ENCODE measurements around the gene APH1A.
"Not testable (repeated sequence)": the region's sequence is repeated elsewhere in the genome, so short reads cannot be mapped to it uniquely, and the experiment has no call there.

APH1A gene

GRCh38 chr1:150309758-150310508 lies 41.1 kb upstream of the APH1A start:
- Histone ChIP-seq H3K4me1 (ENCODE audit: insufficient read depth, low read length, severe bottlenecking) (peaks cover 12% of the 10 kb centered on the region), H3K9me2 (ENCODE audit: low read depth, low read length) (no peaks in the 10 kb centered on the region), H3K27me3 (ENCODE audit: insufficient read depth, low read length) (no peaks in the 10 kb centered on the region), H2AFZ (ENCODE audit: low read length) (no peak overlapping the region), H3K4me2 (ENCODE audit: low read length) (no peak overlapping the region), H3K79me2 (ENCODE audit: insufficient read depth, low read length) (no peaks in the 10 kb centered on the region), H4K20me1 (ENCODE audit: insufficient read depth, low read length) (no peaks in the 10 kb centered on the region), H3K4me3 (ENCODE audit: low read depth, low read length, poor library complexity, severe bottlenecking) (no peak overlapping the region), H3K9me3 (ENCODE audit: low read length) (no peaks in the 10 kb centered on the region), H3K27ac (ENCODE audit: low read depth, low read length, poor library complexity, severe bottlenecking) (no peak overlapping the region), H3F3A (ENCODE audit: insufficient read depth, low read length) (peaks cover 5% of the 10 kb centered on the region), H3K36me3 (ENCODE audit: insufficient read depth, low read length) (peaks cover 18% of the 10 kb centered on the region), H3K9ac (ENCODE audit: low read length) (no peak overlapping the region)
- TF ChIP-seq CTCF (IDR thresholded peaks at IDR 0.05; ENCODE audit: low read length) (no peak), EZH2 (IDR thresholded peaks at IDR 0.05; ENCODE audit: borderline replicate concordance, low read length) (no peak)

GRCh38 chr1:150308585-150308984 lies 39.8 kb upstream of the APH1A start:
- not testable (repeated sequence) for H3K27me3 ChIP-seq (ENCODE audit: insufficient read depth, low read length); H3F3A ChIP-seq (ENCODE audit: insufficient read depth, low read length); H3K9ac ChIP-seq (ENCODE audit: low read length); H2AFZ ChIP-seq (ENCODE audit: low read length); H3K4me3 ChIP-seq (ENCODE audit: low read depth, low read length, poor library complexity, severe bottlenecking); H3K9me2 ChIP-seq (ENCODE audit: low read depth, low read length); H3K27ac ChIP-seq (ENCODE audit: low read depth, low read length, poor library complexity, severe bottlenecking); H3K9me3 ChIP-seq (ENCODE audit: low read length); H3K79me2 ChIP-seq (ENCODE audit: insufficient read depth, low read length); H4K20me1 ChIP-seq (ENCODE audit: insufficient read depth, low read length); H3K4me2 ChIP-seq (ENCODE audit: low read length)
- peaks cover 26% of the 10 kb centered on the region for H3K36me3 ChIP-seq (ENCODE audit: insufficient read depth, low read length)
- H3K4me1 ChIP-seq (ENCODE audit: insufficient read depth, low read length, severe bottlenecking): peaks cover 12% of the 10 kb centered on the region

GRCh38 chr1:150302902-150303301 lies 34.1 kb upstream of the APH1A start:
- Histone ChIP-seq H3K9ac (ENCODE audit: low read length) (no peak overlapping the region), H3K9me2 (ENCODE audit: low read depth, low read length) (no peaks in the 10 kb centered on the region), H3K4me1 (ENCODE audit: insufficient read depth, low read length, severe bottlenecking) (no peaks in the 10 kb centered on the region), H3F3A (ENCODE audit: insufficient read depth, low read length) (no peaks in the 10 kb centered on the region), H3K4me3 (ENCODE audit: low read depth, low read length, poor library complexity, severe bottlenecking) (no peak overlapping the region), H2AFZ (ENCODE audit: low read length) (no peak overlapping the region), H3K4me2 (ENCODE audit: low read length) (no peak overlapping the region), H3K27ac (ENCODE audit: low read depth, low read length, poor library complexity, severe bottlenecking) (no peak overlapping the region), H3K27me3 (ENCODE audit: insufficient read depth, low read length) (no peaks in the 10 kb centered on the region), H3K36me3 (ENCODE audit: insufficient read depth, low read length) (peaks cover 71% of the 10 kb centered on the region), H3K9me3 (ENCODE audit: low read length) (no peaks in the 10 kb centered on the region), H3K79me2 (ENCODE audit: insufficient read depth, low read length) (no peaks in the 10 kb centered on the region), H4K20me1 (ENCODE audit: insufficient read depth, low read length) (no peaks in the 10 kb centered on the region)
- no peak for TF ChIP-seq EZH2 (IDR thresholded peaks at IDR 0.05; ENCODE audit: borderline replicate concordance, low read length)

GRCh38 chr1:150302338-150302737 lies 33.5 kb upstream of the APH1A start:
- no peak overlapping the region for H3K4me2 ChIP-seq (ENCODE audit: low read length)
- no peak overlapping the region for H3K9ac ChIP-seq (ENCODE audit: low read length)
- H3K27me3 ChIP-seq (ENCODE audit: insufficient read depth, low read length): no peaks in the 10 kb centered on the region
- no peaks in the 10 kb centered on the region for H3K79me2 ChIP-seq (ENCODE audit: insufficient read depth, low read length)
- H3K4me3 ChIP-seq (ENCODE audit: low read depth, low read length, poor library complexity, severe bottlenecking): no peak overlapping the region
- no peaks in the 10 kb centered on the region for H3K9me2 ChIP-seq (ENCODE audit: low read depth, low read length)
- no peaks in the 10 kb centered on the region for H4K20me1 ChIP-seq (ENCODE audit: insufficient read depth, low read length)
- H3F3A ChIP-seq (ENCODE audit: insufficient read depth, low read length): no peaks in the 10 kb centered on the region
- H3K9me3 ChIP-seq (ENCODE audit: low read length): no peaks in the 10 kb centered on the region
- H2AFZ ChIP-seq (ENCODE audit: low read length): no peak overlapping the region
- no peak overlapping the region for H3K27ac ChIP-seq (ENCODE audit: low read depth, low read length, poor library complexity, severe bottlenecking)
- H3K4me1 ChIP-seq (ENCODE audit: insufficient read depth, low read length, severe bottlenecking): no peaks in the 10 kb centered on the region
- peaks cover 70% of the 10 kb centered on the region for H3K36me3 ChIP-seq (ENCODE audit: insufficient read depth, low read length)
- TF ChIP-seq EZH2 (IDR thresholded peaks at IDR 0.05; ENCODE audit: borderline replicate concordance, low read length) (no peak), CTCF (IDR thresholded peaks at IDR 0.05; ENCODE audit: low read length) (no peak)

All from OCI-LY1 (cell line).